GM23248 (cell line): ENCODE data around the gene ST3GAL5.

Experiments used
- EZH2 ChIP-seq: fragments of 200-600 bp; sonication (generic); IDR thresholded peaks from 2 replicates; pipeline ENCODE4 v1.6.1; 2018; ENCODE audit warnings: antibody characterized with exemption, mild to moderate bottlenecking; ENCODE audit not compliant: insufficient read depth, poor library complexity, severe bottlenecking
- EZH2phosphoT487 ChIP-seq: fragments of 200-600 bp; sonication (generic); IDR thresholded peaks from 2 replicates; pipeline ENCODE4 v1.6.1; 2018; ENCODE audit warnings: antibody characterized with exemption, moderate library complexity, mild to moderate bottlenecking, low read depth; ENCODE audit not compliant: insufficient read depth

GRCh38 chr2:85911814-85912692 is 23.3 kb upstream of the ST3GAL5 start:
- TF ChIP-seq EZH2, result no peak
- TF ChIP-seq EZH2phosphoT487, result no peak
